Gastroesophageal sphincter (tissue), 3 donors: Measurements from ENCODE around the gene FERMT3.

Experiments
- EP300 ChIP-seq: sonication (generic); formaldehyde crosslinking; IDR thresholded peaks from one replicate; pipeline ENCODE4 v1.6.1; 2017; ENCODE audit warnings: antibody characterized with exemption, mild to moderate bottlenecking
- POLR2A ChIP-seq, 2 donors: fragments of 450-650 bp; IDR thresholded peaks; one replicate each; pipeline ENCODE4 v1.6.1; 2017; ENCODE audit warnings: antibody characterized with exemption in 2 of 2, mild to moderate bottlenecking in 2 of 2, moderate library complexity in 1 of 2
- POLR2AphosphoS5 ChIP-seq: sonication (generic); formaldehyde crosslinking; IDR thresholded peaks from one replicate; pipeline ENCODE4 v1.6.1; 2017; ENCODE audit warnings: antibody characterized with exemption
- TF ChIP-seq, protein P1 (sequence below), 4 experiments: fragments of 200-600 bp in 2 of 4; fragments of 450-650 bp in 2 of 4; sonication (generic) in 1 of 4; IDR thresholded peaks; one replicate each; pipeline ENCODE4 v1.5.1; 2017 to 2019; ENCODE audit warnings: antibody characterized with exemption in 4 of 4, mild to moderate bottlenecking in 2 of 4, moderate library complexity in 2 of 4

DNA sequence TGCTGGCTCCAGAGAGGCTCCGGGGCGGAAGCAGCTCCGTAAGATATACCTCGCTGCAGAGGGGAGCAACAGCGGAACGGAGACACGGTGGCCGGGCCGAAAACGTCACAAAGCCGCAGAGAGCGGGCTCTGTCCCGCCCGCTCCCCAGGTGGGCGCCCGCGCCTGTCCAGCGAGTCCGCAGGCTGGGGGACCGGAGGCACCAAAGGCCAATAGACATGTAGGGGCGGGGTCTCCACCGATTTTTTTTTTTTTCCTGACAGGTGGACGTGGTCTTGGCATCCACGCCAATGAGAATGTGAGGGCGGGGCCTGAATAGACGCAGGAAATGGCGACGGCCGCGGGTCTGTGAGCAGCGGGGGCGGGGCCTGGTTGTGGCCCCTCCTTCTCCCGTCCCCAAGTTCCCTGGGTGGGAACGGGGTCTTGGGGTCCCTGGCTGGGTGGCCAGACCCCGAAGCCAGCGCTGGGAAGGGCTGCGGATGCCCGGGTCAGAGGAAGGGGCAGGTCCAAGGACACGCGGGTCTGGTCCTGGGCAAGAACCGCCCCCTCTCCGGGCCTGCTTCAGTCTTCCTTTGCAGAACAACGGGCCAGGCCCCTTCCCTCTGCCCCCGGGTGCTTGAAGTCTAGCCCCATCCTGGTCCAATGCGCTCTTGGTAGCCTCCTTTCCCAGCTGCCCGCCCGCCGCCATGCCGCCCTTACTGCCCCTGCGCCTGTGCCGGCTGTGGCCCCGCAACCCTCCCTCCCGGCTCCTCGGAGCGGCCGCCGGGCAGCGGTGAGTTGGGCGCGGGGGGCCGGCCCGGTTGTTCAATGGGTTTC is 23.9 kb downstream of the FERMT3 start, which contains the start of gene DNAJC4:
- TF ChIP-seq, protein P1, sequence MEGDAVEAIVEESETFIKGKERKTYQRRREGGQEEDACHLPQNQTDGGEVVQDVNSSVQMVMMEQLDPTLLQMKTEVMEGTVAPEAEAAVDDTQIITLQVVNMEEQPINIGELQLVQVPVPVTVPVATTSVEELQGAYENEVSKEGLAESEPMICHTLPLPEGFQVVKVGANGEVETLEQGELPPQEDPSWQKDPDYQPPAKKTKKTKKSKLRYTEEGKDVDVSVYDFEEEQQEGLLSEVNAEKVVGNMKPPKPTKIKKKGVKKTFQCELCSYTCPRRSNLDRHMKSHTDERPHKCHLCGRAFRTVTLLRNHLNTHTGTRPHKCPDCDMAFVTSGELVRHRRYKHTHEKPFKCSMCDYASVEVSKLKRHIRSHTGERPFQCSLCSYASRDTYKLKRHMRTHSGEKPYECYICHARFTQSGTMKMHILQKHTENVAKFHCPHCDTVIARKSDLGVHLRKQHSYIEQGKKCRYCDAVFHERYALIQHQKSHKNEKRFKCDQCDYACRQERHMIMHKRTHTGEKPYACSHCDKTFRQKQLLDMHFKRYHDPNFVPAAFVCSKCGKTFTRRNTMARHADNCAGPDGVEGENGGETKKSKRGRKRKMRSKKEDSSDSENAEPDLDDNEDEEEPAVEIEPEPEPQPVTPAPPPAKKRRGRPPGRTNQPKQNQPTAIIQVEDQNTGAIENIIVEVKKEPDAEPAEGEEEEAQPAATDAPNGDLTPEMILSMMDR (IDR thresholded peaks at IDR 0.05), result no peak
- peak; percentile 30 to 49 for TF ChIP-seq POLR2A (IDR thresholded peaks at IDR 0.05)
- no peak for TF ChIP-seq EP300
- TF ChIP-seq POLR2AphosphoS5, result peak; percentile 70
